IPS-20b (cell line): ENCODE measurements around the gene FDX1.
"Not testable (repeated sequence)": the region's sequence is repeated elsewhere in the genome, so short reads cannot be mapped to it uniquely, and the experiment has no call there.

ENCODE experiments used
- H3K27ac ChIP-seq: one replicate; pipeline ENCODE4 v1.5.1; 2013; ENCODE audit warnings: low read length
- H3K27me3 ChIP-seq: 2 replicates; pipeline ENCODE4 v1.6.1; 2013; ENCODE audit warnings: mild to moderate bottlenecking, low read length, inconsistent platforms; ENCODE audit not compliant: insufficient read depth
- H3K36me3 ChIP-seq: 2 replicates; pipeline ENCODE4 v1.6.1; 2013; ENCODE audit warnings: low read depth, mild to moderate bottlenecking, inconsistent platforms, low read length, moderate library complexity; ENCODE audit not compliant: insufficient read depth
- H3K4me1 ChIP-seq: 2 replicates; pipeline ENCODE4 v1.6.1; 2013; ENCODE audit warnings: mild to moderate bottlenecking, control low read depth, inconsistent platforms, low read length, moderate library complexity; ENCODE audit not compliant: insufficient read depth
- H3K4me3 ChIP-seq: 2 replicates; pipeline ENCODE4 v1.5.1; 2013; ENCODE audit warnings: mild to moderate bottlenecking, low read length, inconsistent platforms
- H3K9ac ChIP-seq: 2 replicates; pipeline ENCODE4 v1.6.1; 2013; ENCODE audit warnings: low read depth, mild to moderate bottlenecking, inconsistent platforms, low read length, moderate library complexity
- H3K9me3 ChIP-seq: 2 replicates; pipeline ENCODE4 v1.6.1; 2013; ENCODE audit warnings: mild to moderate bottlenecking, low read depth, low read length, inconsistent platforms; ENCODE audit not compliant: insufficient read depth

FDX1 gene

GRCh38 chr11:110421658-110422057 lies 8.1 kb upstream of the FDX1 start:
- not testable (repeated sequence) for H3K27me3 ChIP-seq, H3K4me1 ChIP-seq, H3K27ac ChIP-seq, H3K36me3 ChIP-seq, H3K9ac ChIP-seq, H3K9me3 ChIP-seq, H3K4me3 ChIP-seq

- H3K4me1 ChIP-seq, result no peaks in the 10 kb centered on the region; the same call in 1 of the 2 replicates
- H3K36me3 ChIP-seq, result no peaks in the 10 kb centered on the region
- no peak overlapping the region for H3K9ac ChIP-seq
- H3K4me3 ChIP-seq, result no peak overlapping the region
- H3K27me3 ChIP-seq, result no peaks in the 10 kb centered on the region
- no peak overlapping the region for H3K27ac ChIP-seq
- peaks cover 8% of the 10 kb centered on the region; the same call in 1 of the 2 replicates for H3K9me3 ChIP-seq
Measured at GRCh38 chr11:110422306-110422905, 7.3 kb upstream of the FDX1 start.

GRCh38 chr11:110424775-110425444 lies 4.8 kb upstream of the FDX1 start:
- no peaks in the 10 kb centered on the region; the same call in 1 of the 2 replicates for H3K4me1 ChIP-seq
- peaks cover 8% of the 10 kb centered on the region; the same call in 1 of the 2 replicates for H3K9me3 ChIP-seq
- H3K9ac ChIP-seq, result no peak overlapping the region
- H3K27ac ChIP-seq, result no peak overlapping the region
- no peak overlapping the region for H3K4me3 ChIP-seq
- H3K27me3 ChIP-seq, result 0 out of 2 replicates have a peak, but pooled peaks cover 4% of the 10 kb centered on the region
- H3K36me3 ChIP-seq, result no peaks in the 10 kb centered on the region

GRCh38 chr11:110425751-110426545 lies 3.8 kb upstream of the FDX1 start:
- H3K9ac ChIP-seq, result no peak overlapping the region
- H3K9me3 ChIP-seq, result peaks cover 7% of the 10 kb centered on the region; the same call in 1 of the 2 replicates
- H3K27ac ChIP-seq, result no peak overlapping the region
- H3K36me3 ChIP-seq, result no peaks in the 10 kb centered on the region
- no peaks in the 10 kb centered on the region; the same call in 1 of the 2 replicates for H3K4me1 ChIP-seq
- peaks cover 4% of the 10 kb centered on the region; the same call in 1 of the 2 replicates for H3K27me3 ChIP-seq
- H3K4me3 ChIP-seq, result no peak overlapping the region

- H3K9me3 ChIP-seq, result no peaks in the 10 kb centered on the region
- no peaks in the 10 kb centered on the region for H3K36me3 ChIP-seq
- H3K4me1 ChIP-seq, result peaks cover 8% of the 10 kb centered on the region
- H3K4me3 ChIP-seq, result no peak overlapping the region
- H3K27me3 ChIP-seq, result peaks cover 10% of the 10 kb centered on the region; the same call in 1 of the 2 replicates
- no peak overlapping the region for H3K9ac ChIP-seq
- H3K27ac ChIP-seq, result no peak overlapping the region
Measured at GRCh38 chr11:110428040-110428439, 1.7 kb upstream of the FDX1 start.

GRCh38 chr11:110428956-110429730 lies 605 bp upstream of the FDX1 start:
- H3K4me3 ChIP-seq, result peak overlapping the region; percentile 76
- no peaks in the 10 kb centered on the region for H3K36me3 ChIP-seq
- H3K4me1 ChIP-seq, result peaks cover 8% of the 10 kb centered on the region
- no peaks in the 10 kb centered on the region for H3K9me3 ChIP-seq
- no peak overlapping the region for H3K27ac ChIP-seq
- H3K27me3 ChIP-seq, result peaks cover 10% of the 10 kb centered on the region; the same call in 1 of the 2 replicates
- peak overlapping the region; percentile 73; the same call in 1 of the 2 replicates for H3K9ac ChIP-seq

GRCh38 chr11:110430267-110431050 lies 711 bp downstream of the FDX1 start:
- H3K4me3 ChIP-seq, result peak overlapping the region; percentile 76
- peaks cover 10% of the 10 kb centered on the region; the same call in 1 of the 2 replicates for H3K27me3 ChIP-seq
- no peaks in the 10 kb centered on the region for H3K36me3 ChIP-seq
- peaks cover 8% of the 10 kb centered on the region for H3K4me1 ChIP-seq
- H3K9me3 ChIP-seq, result no peaks in the 10 kb centered on the region
- peak overlapping the region; percentile 79 for H3K9ac ChIP-seq
- H3K27ac ChIP-seq, result no peak overlapping the region

GRCh38 chr11:110431051-110431672 lies 1.4 kb downstream of the FDX1 start:
- H3K9ac ChIP-seq, result peak overlapping the region; percentile 79; the same call in 1 of the 2 replicates
- H3K4me3 ChIP-seq, result peak overlapping the region; percentile 76
- H3K4me1 ChIP-seq, result peaks cover 10% of the 10 kb centered on the region
- H3K36me3 ChIP-seq, result no peaks in the 10 kb centered on the region
- no peaks in the 10 kb centered on the region for H3K9me3 ChIP-seq
- H3K27me3 ChIP-seq, result peaks cover 10% of the 10 kb centered on the region; the same call in 1 of the 2 replicates
- no peak overlapping the region for H3K27ac ChIP-seq

- peak overlapping the region; percentile 79; the same call in 1 of the 2 replicates for H3K9ac ChIP-seq
Measured at GRCh38 chr11:110431674-110432073, 1.9 kb downstream of the FDX1 start.

GRCh38 chr11:110432713-110433392 lies 3.1 kb downstream of the FDX1 start:
- Histone ChIP-seq H3K4me1 (peaks cover 11% of the 10 kb centered on the region), H3K9me3 (no peaks in the 10 kb centered on the region), H3K36me3 (peaks cover 6% of the 10 kb centered on the region; the same call in 1 of the 2 replicates), H3K27ac (no peak overlapping the region), H3K27me3 (peaks cover 10% of the 10 kb centered on the region; the same call in 1 of the 2 replicates), H3K9ac (no peak overlapping the region), H3K4me3 (no peak overlapping the region; the same call in 1 of the 2 replicates)

More at GRCh38 chr11:110431674-110432073, 1.9 kb downstream of the FDX1 start:
- peaks cover 10% of the 10 kb centered on the region; the same call in 1 of the 2 replicates for H3K27me3 ChIP-seq
- H3K4me1 ChIP-seq, result peaks cover 11% of the 10 kb centered on the region
- H3K4me3 ChIP-seq, result peak overlapping the region; percentile 76; the same call in 1 of the 2 replicates
- no peak overlapping the region for H3K27ac ChIP-seq
- no peaks in the 10 kb centered on the region for H3K36me3 ChIP-seq
- H3K9me3 ChIP-seq, result no peaks in the 10 kb centered on the region
